Esophagus muscularis mucosa (tissue), 3 donors: Measurements from ENCODE around the gene PDXK.

Experiments
- EP300 ChIP-seq: sonication (generic); formaldehyde crosslinking; IDR thresholded peaks from one replicate; pipeline ENCODE4 v1.6.1; 2017; ENCODE audit warnings: antibody characterized with exemption
- TF ChIP-seq, protein P1 (sequence below), 3 experiments: fragments of 200-600 bp in 2 of 3; fragments of 450-650 bp in 1 of 3; sonication (generic) in 2 of 3; IDR thresholded peaks; one replicate each; pipeline ENCODE4 v1.5.1; 2017 to 2019; ENCODE audit warnings: antibody characterized with exemption in 3 of 3, mild to moderate bottlenecking in 2 of 3, moderate library complexity in 1 of 3

DNA sequence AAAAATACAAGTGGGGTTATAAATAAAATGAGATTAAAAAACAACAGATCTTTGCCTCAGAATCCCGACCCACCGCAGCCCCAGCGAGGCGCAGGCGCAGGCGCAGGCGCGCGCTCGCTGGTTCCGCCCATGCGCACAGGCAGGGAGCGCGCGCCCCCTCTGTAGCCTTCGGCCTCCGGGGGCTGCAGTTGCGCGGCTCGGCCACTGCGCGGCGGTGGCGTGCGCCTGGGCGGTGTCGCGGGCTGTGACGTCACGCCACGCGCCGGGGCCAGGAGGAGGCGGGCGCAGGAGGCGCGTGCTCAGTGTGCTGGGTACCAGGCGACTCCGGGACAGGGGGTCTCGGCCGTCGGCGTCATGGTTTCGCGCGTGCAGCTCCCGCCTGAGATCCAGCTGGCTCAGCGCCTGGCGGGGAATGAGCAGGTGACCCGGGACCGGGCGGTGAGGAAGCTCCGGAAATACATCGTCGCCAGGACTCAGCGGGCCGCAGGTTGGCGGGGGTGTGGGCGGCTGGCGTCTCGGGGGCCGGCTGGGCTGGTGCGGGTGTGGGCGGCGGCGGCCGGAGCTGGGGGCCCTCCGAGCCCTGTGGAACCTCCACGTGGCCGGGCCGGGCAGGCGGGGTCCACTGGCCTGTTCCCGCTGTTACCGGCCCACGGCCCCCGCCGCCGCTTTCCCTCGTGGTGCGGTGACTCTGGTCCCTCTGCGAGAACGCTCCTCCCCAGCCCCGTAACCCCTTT lies 70.5 kb downstream of the PDXK start, which contains the start of gene RRP1:
- TF ChIP-seq, protein P1, sequence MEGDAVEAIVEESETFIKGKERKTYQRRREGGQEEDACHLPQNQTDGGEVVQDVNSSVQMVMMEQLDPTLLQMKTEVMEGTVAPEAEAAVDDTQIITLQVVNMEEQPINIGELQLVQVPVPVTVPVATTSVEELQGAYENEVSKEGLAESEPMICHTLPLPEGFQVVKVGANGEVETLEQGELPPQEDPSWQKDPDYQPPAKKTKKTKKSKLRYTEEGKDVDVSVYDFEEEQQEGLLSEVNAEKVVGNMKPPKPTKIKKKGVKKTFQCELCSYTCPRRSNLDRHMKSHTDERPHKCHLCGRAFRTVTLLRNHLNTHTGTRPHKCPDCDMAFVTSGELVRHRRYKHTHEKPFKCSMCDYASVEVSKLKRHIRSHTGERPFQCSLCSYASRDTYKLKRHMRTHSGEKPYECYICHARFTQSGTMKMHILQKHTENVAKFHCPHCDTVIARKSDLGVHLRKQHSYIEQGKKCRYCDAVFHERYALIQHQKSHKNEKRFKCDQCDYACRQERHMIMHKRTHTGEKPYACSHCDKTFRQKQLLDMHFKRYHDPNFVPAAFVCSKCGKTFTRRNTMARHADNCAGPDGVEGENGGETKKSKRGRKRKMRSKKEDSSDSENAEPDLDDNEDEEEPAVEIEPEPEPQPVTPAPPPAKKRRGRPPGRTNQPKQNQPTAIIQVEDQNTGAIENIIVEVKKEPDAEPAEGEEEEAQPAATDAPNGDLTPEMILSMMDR (IDR thresholded peaks at IDR 0.05), result peak in 2 of 3 experiments; percentile 100
- TF ChIP-seq EP300, result no peak
